SK-N-SH (cell line): ENCODE data around the gene PFKL. TPM values are rescaled to one million over a fixed set of nuclear protein-coding genes. Genes with fewer than 3 reads are reported as not detected.
"Not testable (repeated sequence)": the region's sequence is repeated elsewhere in the genome, so short reads cannot be mapped to it uniquely, and the experiment has no call there.

ENCODE experiments used
- CTCF ChIA-PET: fragments of 300-600, 350-600 bp; formaldehyde crosslinking; extraction: SDS; loops from one replicate; lab custom pipeline; 2021; lab: Yijun Ruan, JAX
- POLR2A ChIA-PET: fragments of 350-600 bp; sonication (Branson Sonifier 250); formaldehyde crosslinking; extraction: SDS; loops from one replicate; lab custom pipeline; 2020; ENCODE audit warnings: antibody characterized with exemption, inconsistent platforms; lab: Yijun Ruan, JAX
- DNase-seq: peaks from one replicate; pipeline ENCODE4 v3.0.0; 2012
- H2AFZ ChIP-seq: fragments of 200-600 bp; sonication (generic); 2 replicates; pipeline ENCODE4 v1.8.1; 2016; ENCODE audit warnings: antibody characterized with exemption, mild to moderate bottlenecking, low read depth
- H3F3A ChIP-seq: fragments of 200-600 bp; sonication (generic); replicated peaks from 2 replicates; pipeline ENCODE3; 2016; ENCODE audit warnings: antibody characterized with exemption, mild to moderate bottlenecking; ENCODE audit not compliant: insufficient read depth
- H3K27ac ChIP-seq, 2 experiments: fragments of 200-500 bp in 1 of 2; fragments of 200-600 bp in 1 of 2; sonication (Bioruptor generic) in 1 of 2; sonication (generic), shearing (Covaris generic) in 1 of 2; 2 replicates each; pipeline versions ENCODE4 v1.5.1 to v1.6.1; 2014 to 2016; ENCODE audit warnings: low read depth in 2 of 2, inconsistent platforms in 1 of 2, low read length in 1 of 2, mild to moderate bottlenecking in 1 of 2, mixed read lengths in 1 of 2
- H3K27me3 ChIP-seq: fragments of 200-600 bp; sonication (generic), shearing (Covaris generic); 2 replicates; pipeline ENCODE4 v1.6.1; 2016; ENCODE audit warnings: mixed run types; ENCODE audit not compliant: insufficient read depth
- H3K36me3 ChIP-seq, 2 experiments: fragments of 200-500 bp in 1 of 2; fragments of 200-600 bp in 1 of 2; sonication (Bioruptor generic) in 1 of 2; sonication (generic) in 1 of 2; replicated peaks in 1 of 2; 2 replicates each; pipeline versions ENCODE3 to v1.5.1; 2014 to 2016; ENCODE audit warnings: low read length in 1 of 2, mild to moderate bottlenecking in 1 of 2; ENCODE audit not compliant: insufficient read depth in 2 of 2, control insufficient read depth in 1 of 2
- H3K4me1 ChIP-seq, 2 experiments: fragments of 200-500 bp in 1 of 2; fragments of 200-600 bp in 1 of 2; sonication (Bioruptor generic) in 1 of 2; sonication (generic), shearing (Covaris generic) in 1 of 2; 2 replicates each; pipeline versions ENCODE4 v1.5.1 to v1.6.1; 2014 to 2016; ENCODE audit warnings: low read depth in 1 of 2, low read length in 1 of 2, mixed run types in 1 of 2; ENCODE audit not compliant: insufficient read depth in 2 of 2, control insufficient read depth in 1 of 2
- H3K4me2 ChIP-seq: fragments of 200-600 bp; sonication (generic), shearing (Covaris generic); 2 replicates; pipeline ENCODE4 v1.6.1; 2017; ENCODE audit warnings: mixed run types
- H3K4me3 ChIP-seq, 2 experiments: fragments of 200-500 bp in 1 of 2; fragments of 200-600 bp in 1 of 2; sonication (Bioruptor generic) in 1 of 2; sonication (generic), shearing (Covaris generic) in 1 of 2; 2 replicates each; pipeline versions ENCODE4 v1.5.1 to v1.8.1; 2014 to 2016; ENCODE audit warnings: low read depth in 2 of 2, inconsistent platforms in 1 of 2, low read length in 1 of 2, mild to moderate bottlenecking in 1 of 2, mixed read lengths in 1 of 2, moderate library complexity in 1 of 2
- H3K79me2 ChIP-seq: fragments of 200-600 bp; sonication (generic); 2 replicates; pipeline ENCODE4 v1.8.1; 2017; ENCODE audit warnings: mild to moderate bottlenecking; ENCODE audit not compliant: insufficient read depth
- H3K9ac ChIP-seq: fragments of 200-600 bp; sonication (generic); 2 replicates; pipeline ENCODE4 v1.6.1; 2017; ENCODE audit warnings: mixed run types
- H3K9me2 ChIP-seq: fragments of 200-600 bp; sonication (generic); 2 replicates; pipeline ENCODE4 v1.6.1; 2017; ENCODE audit warnings: mixed run types
- H3K9me3 ChIP-seq: fragments of 200-600 bp; sonication (generic); 2 replicates; pipeline ENCODE4 v1.6.1; 2017; ENCODE audit warnings: mixed run types, mild to moderate bottlenecking, moderate library complexity
- H4K20me1 ChIP-seq: fragments of 200-600 bp; sonication (generic); 2 replicates; pipeline ENCODE4 v1.6.1; 2017; ENCODE audit warnings: mild to moderate bottlenecking, mixed run types; ENCODE audit not compliant: insufficient read depth
- CHD2 ChIP-seq: fragments of 150-350 bp; IDR thresholded peaks from 2 replicates; pipeline ENCODE4 v1.6.1; 2018; ENCODE audit warnings: low read length; ENCODE audit not compliant: partially characterized antibody
- GATA2 ChIP-seq: sonication (generic); formaldehyde crosslinking; IDR thresholded peaks from 2 replicates; pipeline ENCODE4 v1.5.0; 2020; ENCODE audit warnings: mild to moderate bottlenecking, missing genetic modification reagents
- MAX ChIP-seq: IDR thresholded peaks from 2 replicates; pipeline ENCODE4 v1.4.0; 2012; ENCODE audit warnings: low read depth
- RAD21 ChIP-seq: IDR thresholded peaks from 2 replicates; pipeline ENCODE4 v1.6.1; 2012; ENCODE audit warnings: mild to moderate bottlenecking, low read length
- RCOR1 ChIP-seq: fragments of 150-350 bp; IDR thresholded peaks from 2 replicates; pipeline ENCODE4 v1.6.1; 2017; ENCODE audit warnings: antibody characterized with exemption, low read length
- SIN3A ChIP-seq: IDR thresholded peaks from 2 replicates; pipeline ENCODE4 v1.6.1; 2012; ENCODE audit warnings: low read depth, mild to moderate bottlenecking, low read length, moderate library complexity, borderline replicate concordance
- TEAD4 ChIP-seq: IDR thresholded peaks from 2 replicates; pipeline ENCODE4 v1.4.0; 2012; ENCODE audit warnings: mild to moderate bottlenecking, borderline replicate concordance; ENCODE audit not compliant: insufficient read depth
- ZBTB33 ChIP-seq: IDR thresholded peaks from 2 replicates; pipeline ENCODE4 v1.4.0; 2012; ENCODE audit warnings: low read depth, borderline replicate concordance
- WGBS: methylation state at CpG from one replicate; pipeline ENCODE4 v1.1.6; 2017; ENCODE audit warnings: low lambda C conversion rate; 5-methylcytosine and 5-hydroxymethylcytosine counted together
- polyA plus RNA-seq, 3 experiments: library from polyadenylated mRNA; depleted of rRNA; stranded (reverse); fragments of >200 nt; gene quantifications; 2 replicates each; pipeline ENCODE4 v1.2.3, GENCODE V29; 2012
- TF ChIP-seq, protein P1 (sequence below): fragments of 200-600 bp; sonication (generic); IDR thresholded peaks from 2 replicates; pipeline ENCODE4 v1.6.1; 2017; ENCODE audit warnings: antibody characterized with exemption, mild to moderate bottlenecking, moderate library complexity

PFKL gene
- polyA plus RNA-seq, 1 of the 3 experiments (the other 2 are of a cell fraction) = 118 TPM

- no peak for DNase-seq
- Histone ChIP-seq H3K4me2 (peak overlapping the region; percentile 97), H3K9me3 (no peaks in the 10 kb centered on the region), H3K36me3 (no peaks in the 10 kb centered on the region), H4K20me1 (peaks cover 56% of the 10 kb centered on the region), H3K27ac (no peak overlapping the region), H3F3A (no peaks in the 10 kb centered on the region), H2AFZ (no peak overlapping the region), H3K27me3 (no peaks in the 10 kb centered on the region), H3K79me2 (peaks cover 66% of the 10 kb centered on the region), H3K4me3 (peak overlapping the region in 1 of 2 experiments; percentile 76; a peak in 1 of 4 replicates), H3K4me1 (peaks cover 3 to 23% of the 10 kb centered on the region in 2 experiments; a peak in 1 of 4 replicates), H3K9ac (no peak overlapping the region), H3K9me2 (no peaks in the 10 kb centered on the region)
- no peak for TF ChIP-seq GATA2 (CRISPR knock-in tag)
- POLR2A ChIA-PET = no interaction called here
- WGBS = 100% methylated on average over 2 of the region's 9 CpGs
- CTCF ChIA-PET = interaction anchor here (2.1 kb wide), 1 partner anchor 36 kb away, joined by 9 read pairs; no protein-coding TSS in a partner anchor
These were observed 2.1 kb downstream of the PFKL start for GRCh38 chr21:44301961-44302406.

DNA sequence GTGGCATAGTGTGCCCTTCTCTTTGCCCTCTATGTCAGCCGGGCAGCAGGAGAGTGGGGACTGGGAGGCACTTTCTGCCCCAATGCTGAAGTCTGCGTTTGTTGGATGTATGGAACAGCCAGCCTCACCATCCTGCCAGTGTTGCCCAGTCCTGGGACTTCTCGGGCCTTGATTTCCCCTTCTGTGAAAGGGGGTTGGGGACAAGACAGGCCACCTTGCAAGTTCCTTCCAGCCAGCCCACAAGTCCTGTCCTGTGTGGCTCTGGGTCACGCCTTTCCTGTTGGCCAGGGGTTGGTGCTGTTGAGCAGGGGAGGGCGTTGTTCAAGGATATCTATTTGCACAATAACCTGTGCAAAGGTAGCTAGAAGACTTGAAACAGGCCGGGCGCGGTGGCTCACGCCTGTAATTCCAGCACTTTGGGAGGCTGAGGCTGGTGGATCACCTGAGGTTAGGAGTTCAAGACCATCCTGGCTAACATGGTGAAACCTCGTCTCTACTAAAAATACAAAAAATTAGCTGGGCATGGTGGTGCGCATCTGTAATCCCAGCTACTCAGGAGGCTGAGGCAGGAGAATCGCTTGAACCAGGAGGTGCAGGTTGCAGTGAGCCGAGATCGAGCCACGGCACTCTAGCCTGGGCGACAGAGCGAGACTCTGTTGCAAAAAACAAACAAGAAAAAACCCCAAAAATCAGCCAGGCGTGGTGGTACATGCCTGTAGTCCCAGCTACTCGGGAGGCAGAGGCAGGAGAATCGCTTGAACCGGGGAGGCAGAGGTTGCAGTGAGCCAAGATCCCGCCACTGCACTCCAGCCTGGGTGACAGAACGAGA lies 2.9 kb downstream of the PFKL start:
- H3K27ac ChIP-seq, H3K9ac ChIP-seq, H3K9me3 ChIP-seq, H3K4me3 ChIP-seq, H3K36me3 ChIP-seq, H2AFZ ChIP-seq, POLR2A ChIA-PET, H3K9me2 ChIP-seq, H3F3A ChIP-seq, H3K27me3 ChIP-seq, H3K4me2 ChIP-seq, DNase-seq: not testable (repeated sequence)
- peaks cover 63% of the 10 kb centered on the region for H4K20me1 ChIP-seq
- peaks cover 66% of the 10 kb centered on the region for H3K79me2 ChIP-seq
- 97% methylated on average over 21 of the region's 23 CpGs for WGBS
- peaks cover 3 to 20% of the 10 kb centered on the region in 2 experiments; a peak in 1 of 4 replicates for H3K4me1 ChIP-seq
- TF ChIP-seq, protein P1, sequence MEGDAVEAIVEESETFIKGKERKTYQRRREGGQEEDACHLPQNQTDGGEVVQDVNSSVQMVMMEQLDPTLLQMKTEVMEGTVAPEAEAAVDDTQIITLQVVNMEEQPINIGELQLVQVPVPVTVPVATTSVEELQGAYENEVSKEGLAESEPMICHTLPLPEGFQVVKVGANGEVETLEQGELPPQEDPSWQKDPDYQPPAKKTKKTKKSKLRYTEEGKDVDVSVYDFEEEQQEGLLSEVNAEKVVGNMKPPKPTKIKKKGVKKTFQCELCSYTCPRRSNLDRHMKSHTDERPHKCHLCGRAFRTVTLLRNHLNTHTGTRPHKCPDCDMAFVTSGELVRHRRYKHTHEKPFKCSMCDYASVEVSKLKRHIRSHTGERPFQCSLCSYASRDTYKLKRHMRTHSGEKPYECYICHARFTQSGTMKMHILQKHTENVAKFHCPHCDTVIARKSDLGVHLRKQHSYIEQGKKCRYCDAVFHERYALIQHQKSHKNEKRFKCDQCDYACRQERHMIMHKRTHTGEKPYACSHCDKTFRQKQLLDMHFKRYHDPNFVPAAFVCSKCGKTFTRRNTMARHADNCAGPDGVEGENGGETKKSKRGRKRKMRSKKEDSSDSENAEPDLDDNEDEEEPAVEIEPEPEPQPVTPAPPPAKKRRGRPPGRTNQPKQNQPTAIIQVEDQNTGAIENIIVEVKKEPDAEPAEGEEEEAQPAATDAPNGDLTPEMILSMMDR = peak; percentile 25
- TF ChIP-seq RAD21 = peak; percentile 17; the same call in 1 of the 2 replicates
- CTCF ChIA-PET = interaction anchor here (1.3 to 2.1 kb wide), 3 partner anchors 16 to 35 kb away, joined by 4 to 9 read pairs (median 4); no protein-coding TSS in a partner anchor

DNA sequence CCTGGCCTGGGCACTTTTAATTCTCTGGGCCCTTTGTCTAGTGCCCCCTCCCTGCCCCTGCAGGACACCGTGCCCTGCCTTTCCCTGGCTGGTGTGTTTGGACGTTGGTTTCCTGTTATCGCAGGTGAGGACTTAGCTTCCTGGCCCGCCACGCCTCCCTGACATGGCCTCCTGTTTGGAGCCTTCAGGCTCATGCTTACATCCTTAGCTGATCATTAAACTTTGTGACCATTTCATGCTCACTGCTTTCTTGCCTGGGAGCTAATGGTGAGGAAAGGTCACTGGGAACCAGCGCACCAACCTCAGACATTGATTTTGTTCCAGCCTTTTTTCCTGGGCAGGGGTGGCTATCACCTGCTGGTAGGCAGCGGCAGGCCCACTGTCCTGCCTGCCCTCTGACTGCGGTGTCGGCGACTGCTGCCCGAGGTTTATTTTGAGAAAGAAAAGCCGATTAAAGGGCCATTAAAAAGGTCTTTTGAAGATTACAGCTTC lies 3.7 kb downstream of the PFKL start:
- H3K9ac ChIP-seq = no peak overlapping the region
- no peak for TF ChIP-seq GATA2 (CRISPR knock-in tag)
- TF ChIP-seq RCOR1 = no peak
- no peak for TF ChIP-seq TEAD4
- no peak for TF ChIP-seq ZBTB33
- no peak for TF ChIP-seq MAX
- no peak for TF ChIP-seq SIN3A
- no peak for TF ChIP-seq CHD2
- TF ChIP-seq, all 33 proteins: peak for 0
- no peaks in the 10 kb centered on the region for H3K36me3 ChIP-seq
- ChIA-PET CTCF (interaction anchor here (0.7 to 2.2 kb wide), 11 partner anchors 9 to 181 kb away, joined by 3 to 11 read pairs (median 4); no protein-coding TSS in a partner anchor), POLR2A (no interaction called here)
- H3K9me2 ChIP-seq = no peaks in the 10 kb centered on the region
- H3K4me1 ChIP-seq = peaks cover 3 to 20% of the 10 kb centered on the region in 2 experiments; a peak in 1 of 4 replicates
- H3K4me2 ChIP-seq = no peak overlapping the region
- H3K79me2 ChIP-seq = peaks cover 69% of the 10 kb centered on the region
- H3K4me3 ChIP-seq = no peak overlapping the region
- H3F3A ChIP-seq = no peaks in the 10 kb centered on the region
- H4K20me1 ChIP-seq = peaks cover 63% of the 10 kb centered on the region
- no peaks in the 10 kb centered on the region for H3K27me3 ChIP-seq
- no peak overlapping the region for H2AFZ ChIP-seq
- no peak for DNase-seq
- no peak overlapping the region for H3K27ac ChIP-seq
- no peaks in the 10 kb centered on the region for H3K9me3 ChIP-seq
- 89% methylated on average over 12 of the region's 12 CpGs for WGBS
